ENCODE data around the gene GAGE12J. TPM values are rescaled to one million over a fixed set of nuclear protein-coding genes. Genes with fewer than 3 reads are reported as not detected.
"Not testable (repeated sequence)": the region's sequence is repeated elsewhere in the genome, so short reads cannot be mapped to it uniquely, and the experiment has no call there.

Gene GAGE12J
- total RNA-seq, 3 donors from 2014 or later, result not detected

- TF ChIP-seq CTCF (IDR thresholded peaks at IDR 0.05), result no peak
- no peaks in the 10 kb centered on the region for H3K36me3 ChIP-seq (ENCODE audit: low read depth)
- no peak within 1 kb of the TSS for H3K4me3 ChIP-seq
- DNase-seq (no peak), ATAC-seq (no peak)
- no peaks in the 10 kb centered on the region for H3K4me1 ChIP-seq (ENCODE audit: low read depth)
- intact Hi-C loops (cut with DNase I, micrococcal nuclease), result no loop called here
- no peaks in the 10 kb centered on the region for H3K9me3 ChIP-seq
These were observed 18.5 kb upstream of the GAGE12J start, which contains the start of gene GAGE10 for GRCh38 chrX:49303346-49303745. Gene GAGE10, plus strand, starts transcription at chrX:49303646. Its CDS starts 1,214 bp downstream, at chrX:49304860.

- intact Hi-C loops (cut with DNase I, micrococcal nuclease); DNase-seq; H3K36me3 ChIP-seq (ENCODE audit: low read depth); H3K4me3 ChIP-seq; H3K9me3 ChIP-seq; H3K4me1 ChIP-seq (ENCODE audit: low read depth); ATAC-seq: not testable (repeated sequence)
These were observed 14.1 kb upstream of the GAGE12J start for GRCh38 chrX:49307775-49308174.

GRCh38 chrX:49308604-49309269 lies 13.1 kb upstream of the GAGE12J start:
- ATAC-seq, result peak; percentile 59
- TF ChIP-seq CTCF (IDR thresholded peaks at IDR 0.05), result no peak
- Histone ChIP-seq H3K9me3 (no peaks in the 10 kb centered on the region), H3K4me1 (ENCODE audit: low read depth) (peaks cover 4% of the 10 kb centered on the region), H3K36me3 (ENCODE audit: low read depth) (no peaks in the 10 kb centered on the region), H3K4me3 (no peak overlapping the region)
- DNase-seq, result peak in 1 of 3 donors; percentile 14
- intact Hi-C loops (cut with DNase I, micrococcal nuclease), result no loop called here

- TF ChIP-seq CTCF (IDR thresholded peaks at IDR 0.05), result no peak
- Histone ChIP-seq H3K9me3 (no peaks in the 10 kb centered on the region), H3K4me1 (ENCODE audit: low read depth) (peaks cover 4% of the 10 kb centered on the region), H3K4me3 (no peak overlapping the region), H3K36me3 (ENCODE audit: low read depth) (no peaks in the 10 kb centered on the region)
- ATAC-seq (peak; percentile 81), DNase-seq (peak in 1 of 3 donors; percentile 55)
- intact Hi-C loops (cut with DNase I, micrococcal nuclease), result no loop called here
These were observed 12.3 kb upstream of the GAGE12J start for GRCh38 chrX:49309401-49309981.

GRCh38 chrX:49310371-49310770 lies 11.5 kb upstream of the GAGE12J start:
- DNase-seq, result no peak

More at GRCh38 chrX:49310371-49310770, 11.5 kb upstream of the GAGE12J start:
- intact Hi-C loops (cut with DNase I, micrococcal nuclease), result no loop called here
- Histone ChIP-seq H3K36me3 (ENCODE audit: low read depth) (no peaks in the 10 kb centered on the region), H3K4me1 (ENCODE audit: low read depth) (peaks cover 4% of the 10 kb centered on the region), H3K9me3 (no peaks in the 10 kb centered on the region), H3K4me3 (no peak overlapping the region)
- TF ChIP-seq CTCF (IDR thresholded peaks at IDR 0.05), result no peak
- no peak for ATAC-seq
